Measurements from ENCODE around the gene AP4B1.
A peak's percentile ranks its signal among the peaks of the same experiment; 100 is the strongest.

Gene AP4B1

DNA sequence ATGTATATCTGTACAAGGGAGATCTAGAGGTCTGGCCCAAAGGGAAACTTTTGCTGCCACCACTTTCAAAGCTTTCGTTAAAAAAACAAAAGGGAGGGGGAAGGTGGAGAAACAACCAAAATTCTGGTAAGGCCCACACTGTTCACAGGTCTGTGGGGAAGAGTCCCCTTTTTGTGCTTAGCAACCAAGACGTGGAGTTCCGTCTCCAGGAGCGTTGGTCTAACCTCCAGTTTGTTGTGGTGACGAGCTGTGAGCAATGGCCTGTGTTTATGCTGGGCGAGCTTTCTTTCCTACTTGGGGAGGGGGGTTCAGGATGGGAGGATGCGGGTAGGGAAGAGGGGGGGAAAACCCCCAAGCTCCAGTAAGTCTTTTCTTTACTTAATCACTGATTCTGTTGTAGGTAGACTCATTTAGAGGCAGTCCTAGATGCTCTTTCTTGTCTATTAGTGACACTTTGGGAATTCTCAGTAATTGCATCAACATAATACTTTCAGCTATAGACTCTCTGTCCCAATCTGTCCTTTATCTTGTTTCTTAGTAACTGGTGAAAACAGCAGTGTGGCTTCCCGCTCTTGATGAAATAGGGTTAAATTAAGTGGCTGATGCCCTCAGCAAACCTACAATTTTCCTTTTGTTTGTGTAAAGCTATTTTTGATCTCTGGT lies 26.0 kb upstream of the AP4B1 start:
- peak; percentile 51 for DNase-seq (ENCODE audit: low read depth)

DNA sequence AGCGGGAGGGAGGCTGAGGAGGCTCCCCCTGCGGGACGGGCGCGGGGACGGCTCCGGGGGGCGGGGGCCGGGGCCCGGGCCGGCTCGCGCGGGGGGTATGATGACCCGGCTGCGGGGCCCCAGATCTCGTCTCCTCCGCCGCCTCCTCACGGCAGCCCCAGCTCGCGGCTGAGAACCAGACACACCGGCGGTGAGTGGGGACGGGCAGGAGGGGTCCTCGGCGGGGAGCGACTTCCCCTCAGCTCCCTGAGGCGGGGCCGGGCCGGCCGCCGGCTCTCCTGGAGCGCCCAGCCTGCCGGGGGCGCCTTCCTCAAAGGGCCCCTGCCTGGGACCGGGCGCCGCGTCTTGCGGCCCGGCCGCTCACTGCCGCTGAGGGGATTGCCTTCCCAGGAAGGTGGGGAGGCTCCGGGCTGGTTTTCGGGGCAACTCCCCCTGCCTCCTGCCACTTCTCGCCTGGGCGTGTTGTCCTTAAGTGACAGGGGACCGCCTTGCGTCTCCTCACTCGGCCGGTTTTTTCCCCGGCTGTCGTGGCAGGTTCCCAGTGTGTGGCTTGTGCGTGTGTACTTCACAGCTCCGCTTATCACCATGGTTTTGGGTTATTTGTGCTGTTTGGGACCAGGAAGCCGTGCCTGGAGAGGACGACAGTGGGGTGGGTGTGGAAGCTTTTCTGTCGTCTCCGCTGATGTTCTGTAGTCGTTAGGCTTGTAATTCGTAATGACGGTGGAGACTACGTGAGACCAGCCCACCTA lies 25.3 kb upstream of the AP4B1 start:
- DNase-seq (ENCODE audit: low read depth): peak; percentile 27

DNA sequence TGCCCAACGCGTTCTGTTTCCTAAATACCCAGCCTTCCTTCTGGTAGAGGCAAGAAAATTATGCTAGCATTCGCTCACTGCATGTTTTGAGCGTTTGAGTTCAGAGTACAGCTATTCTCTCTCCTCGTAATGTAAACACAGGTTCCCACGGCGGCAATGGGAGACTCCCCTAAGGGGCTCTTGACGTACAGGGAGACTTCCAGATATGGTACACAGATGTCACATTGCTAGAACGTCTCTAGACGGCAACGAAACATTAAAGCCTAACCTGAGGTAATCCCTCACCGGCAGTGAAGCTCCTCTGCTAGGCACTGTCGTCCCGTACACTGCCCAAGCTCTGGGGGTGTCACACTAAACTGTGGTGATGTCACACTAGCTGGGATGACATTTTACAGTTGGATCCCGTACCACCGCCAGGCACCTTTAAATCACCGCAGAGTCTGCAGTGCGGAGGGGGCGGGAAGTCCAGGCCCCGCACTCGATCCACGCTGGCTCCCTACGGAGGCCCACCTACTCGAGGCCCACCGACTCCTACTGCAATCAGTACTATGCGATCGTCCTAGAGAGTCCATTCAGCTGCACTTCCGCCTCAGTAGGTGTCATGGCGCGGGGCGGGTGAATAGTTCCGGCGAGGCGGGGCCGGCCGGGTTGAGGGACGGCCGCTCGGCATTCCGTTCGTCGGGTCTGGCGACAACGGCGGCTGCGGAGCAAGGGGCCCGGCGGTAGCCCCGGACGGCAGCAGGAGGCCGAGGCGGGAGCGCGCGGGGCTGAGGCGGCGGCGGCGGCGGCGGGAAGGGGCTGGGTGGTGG lies 24.5 kb upstream of the AP4B1 start, which contains the start of gene HIPK1:
HIPK1 (plus strand) TSS at position 384 of the 809 bp plus-strand sequence.
- DNase-seq (ENCODE audit: low read depth): peak; percentile 86

DNA sequence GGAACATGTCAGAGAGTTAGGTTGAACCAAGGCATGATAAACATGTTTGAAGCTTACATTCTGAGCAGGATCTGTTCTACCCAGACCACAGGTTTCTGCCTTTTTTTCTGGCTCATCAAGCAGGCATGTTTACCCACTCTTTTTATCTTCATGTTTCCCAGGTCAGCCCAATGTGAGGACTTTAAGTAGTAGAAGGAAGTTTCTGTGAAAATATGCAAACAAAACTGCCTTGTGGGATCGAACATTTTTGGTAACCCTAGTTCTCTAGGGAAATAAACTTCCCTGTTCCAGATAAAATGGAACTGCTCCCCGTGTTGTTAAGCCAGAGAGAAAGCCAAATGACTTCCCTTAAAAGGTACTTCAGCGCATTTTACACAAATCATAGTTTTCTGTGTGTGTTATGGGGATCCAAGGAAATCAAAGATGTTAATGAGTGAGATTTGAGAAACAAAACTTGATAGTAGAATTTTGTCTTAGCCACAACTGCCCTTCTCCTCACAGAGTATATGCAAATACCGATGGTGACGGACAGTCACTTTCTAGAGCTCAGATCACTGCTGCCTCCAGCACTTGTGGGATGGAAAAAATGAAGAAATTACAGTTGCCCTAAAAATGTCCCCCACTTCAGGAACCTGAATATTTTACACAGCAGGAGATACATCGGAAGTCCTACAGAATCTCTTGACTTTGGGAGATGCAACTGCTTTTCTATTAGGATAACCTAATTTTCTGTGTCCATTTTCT lies 23.8 kb upstream of the AP4B1 start:
- no peak for DNase-seq (ENCODE audit: low read depth)

DNA sequence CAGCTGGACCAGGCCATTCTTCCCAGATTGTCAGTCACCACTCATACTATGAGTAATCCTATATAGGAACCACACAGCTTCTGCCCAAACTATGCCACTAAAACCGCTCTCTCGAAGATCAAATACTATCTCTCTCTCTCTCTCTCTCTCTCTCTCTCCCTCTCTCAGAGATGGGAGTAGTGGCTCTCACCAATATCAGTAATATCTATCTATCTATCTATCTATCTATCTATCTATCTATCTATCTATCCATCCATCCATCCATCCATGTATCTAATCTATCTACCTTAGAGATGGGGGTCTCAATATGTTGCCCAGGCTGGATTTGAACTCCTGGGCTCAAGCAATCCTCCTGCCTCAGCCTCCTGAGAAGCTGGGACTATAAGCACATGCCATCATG lies 19.9 kb upstream of the AP4B1 start:
- DNase-seq (ENCODE audit: low read depth): no peak

DNA sequence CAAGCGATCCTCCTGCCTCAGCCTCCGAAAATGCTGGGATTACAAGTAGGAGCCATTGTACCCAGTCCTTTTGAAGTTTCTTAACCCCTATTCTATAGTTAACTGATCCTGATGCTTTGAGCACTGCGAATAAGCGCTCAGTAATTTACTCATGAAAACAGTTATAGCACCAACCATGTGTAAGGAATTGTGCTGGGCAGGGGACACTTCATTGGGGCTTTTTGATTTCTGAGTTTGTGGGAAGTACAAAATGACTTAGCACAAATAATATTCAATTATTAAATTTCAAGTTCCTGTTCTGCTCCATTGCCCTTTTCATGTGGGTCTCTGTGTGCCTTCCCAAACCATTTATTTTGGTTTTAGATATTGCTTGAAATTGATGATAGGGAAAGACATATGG lies 18.4 kb upstream of the AP4B1 start:
- DNase-seq (ENCODE audit: low read depth): no peak

DNA sequence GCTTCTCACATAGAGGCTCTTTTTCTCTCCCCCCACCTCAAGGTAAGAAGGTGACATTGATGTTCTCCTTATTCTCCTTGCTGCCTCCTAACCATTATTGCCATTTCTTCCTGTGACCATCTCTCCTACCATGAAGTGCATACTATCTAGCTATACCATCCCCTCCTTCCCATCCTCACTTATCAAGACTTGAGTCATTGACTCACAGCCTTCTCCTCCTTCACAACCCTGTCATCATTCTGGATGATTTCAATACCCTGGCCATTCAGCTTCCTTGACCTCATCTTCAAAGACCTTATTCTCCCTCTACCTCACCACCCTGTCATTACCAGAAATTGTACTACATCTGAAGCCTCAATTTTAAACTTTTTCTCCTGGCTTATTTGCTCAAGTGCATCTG lies 13.6 kb upstream of the AP4B1 start:
- DNase-seq (ENCODE audit: low read depth): no peak

DNA sequence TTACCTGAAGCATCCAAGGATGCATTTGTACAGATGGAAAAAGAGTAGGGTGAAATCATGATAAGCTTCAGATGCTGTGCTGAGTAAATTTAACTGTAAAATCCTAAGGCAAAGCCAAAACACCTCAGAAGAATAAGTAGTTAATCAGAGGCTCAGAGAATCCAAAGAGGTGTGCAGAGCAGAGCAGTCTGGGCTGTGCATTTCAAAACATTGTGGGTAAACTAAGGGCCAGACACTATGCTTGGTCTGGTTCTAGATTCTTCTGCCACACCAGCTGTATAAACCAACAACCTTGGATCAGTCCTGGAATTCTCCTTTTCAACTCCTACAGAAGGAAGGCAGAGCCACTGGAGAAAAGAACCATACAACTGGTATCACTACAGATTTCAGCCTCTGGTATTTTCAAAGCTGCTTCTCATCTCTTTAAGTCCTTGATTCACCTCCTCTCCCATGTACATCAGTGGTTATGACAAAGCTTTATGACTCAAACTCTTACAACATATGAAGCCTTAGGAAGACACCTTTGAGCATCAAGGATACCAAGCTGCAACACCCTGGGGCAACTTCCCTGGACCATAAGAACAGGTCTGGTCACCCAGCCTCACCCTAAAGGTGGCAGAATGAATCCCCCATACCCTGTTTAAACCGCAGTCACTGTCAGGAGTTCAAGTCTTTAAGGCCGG lies 12.9 kb upstream of the AP4B1 start:
- no peak for DNase-seq (ENCODE audit: low read depth)

DNA sequence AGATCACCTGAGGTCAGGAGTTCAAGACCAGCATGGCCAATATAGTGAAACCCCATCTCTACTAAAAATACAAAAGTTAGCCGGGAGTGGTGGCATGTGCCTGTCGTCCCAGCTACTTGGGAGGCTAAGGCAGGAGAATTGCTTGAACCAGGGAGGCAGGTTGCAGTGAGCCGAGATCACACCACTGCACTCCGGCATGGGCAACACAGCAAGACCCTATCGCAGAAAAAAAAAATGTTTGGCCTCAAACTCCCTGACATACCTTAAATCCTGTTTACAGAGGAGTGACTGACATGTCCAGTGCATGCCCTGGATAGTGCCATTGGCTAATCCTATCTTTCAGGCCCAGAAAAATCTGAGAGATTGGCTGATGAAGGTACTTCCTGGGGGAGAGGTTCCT lies 12.4 kb upstream of the AP4B1 start:
- DNase-seq (ENCODE audit: low read depth): no peak

DNA sequence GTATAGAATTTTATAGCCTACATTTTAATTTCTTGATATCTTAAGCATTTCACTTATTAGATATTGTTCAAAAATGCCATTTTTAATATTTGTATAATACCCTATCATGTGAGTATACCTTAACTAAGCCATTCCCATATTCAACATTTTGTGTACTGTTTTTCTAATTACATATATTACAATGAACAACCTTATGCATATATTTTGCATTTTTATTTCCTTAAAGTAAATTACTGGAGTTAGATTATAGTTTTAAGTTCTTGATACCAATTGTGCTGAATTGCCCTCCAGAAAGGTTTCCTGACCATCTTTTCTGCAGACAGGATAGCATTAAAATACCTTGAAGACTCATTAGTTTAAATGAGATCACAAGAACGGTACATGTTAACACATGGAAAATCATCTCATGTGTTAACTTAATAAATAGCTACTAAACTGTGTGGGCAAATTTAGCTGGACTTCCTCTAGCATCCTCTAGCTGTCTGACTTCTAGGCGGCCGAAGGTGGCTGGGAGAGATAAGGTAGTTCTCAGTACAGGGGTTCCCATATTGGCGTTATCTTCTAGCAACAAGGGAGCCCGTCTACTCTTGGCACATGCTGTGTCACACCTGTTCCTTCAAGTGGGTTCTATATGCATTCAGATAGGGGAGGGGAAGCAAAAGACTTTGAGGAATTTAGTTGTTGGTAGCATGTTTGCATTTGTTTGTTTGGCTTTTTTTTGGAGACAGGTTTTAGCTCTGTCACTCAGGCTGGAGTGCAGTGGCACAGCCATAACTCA lies 9.5 kb upstream of the AP4B1 start:
- no peak for DNase-seq (ENCODE audit: low read depth)

DNA sequence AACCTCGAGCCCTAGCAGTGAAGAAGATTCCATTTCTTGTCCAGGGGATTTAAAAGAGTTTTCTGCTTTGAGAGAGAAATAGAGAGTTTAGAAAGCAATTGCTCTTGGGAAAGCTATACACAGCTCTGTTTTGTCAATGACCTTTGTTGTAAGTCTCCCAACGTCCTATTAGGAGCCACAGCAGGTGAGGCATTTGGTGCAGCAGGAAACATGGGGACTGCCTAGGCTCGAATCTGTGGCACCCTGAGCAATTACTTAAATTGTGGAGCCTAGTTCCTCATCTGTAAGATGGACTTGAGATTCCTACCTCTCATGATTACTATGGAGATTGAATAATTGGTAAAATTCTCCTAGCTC lies 8.7 kb upstream of the AP4B1 start:
- DNase-seq (ENCODE audit: low read depth): no peak

DNA sequence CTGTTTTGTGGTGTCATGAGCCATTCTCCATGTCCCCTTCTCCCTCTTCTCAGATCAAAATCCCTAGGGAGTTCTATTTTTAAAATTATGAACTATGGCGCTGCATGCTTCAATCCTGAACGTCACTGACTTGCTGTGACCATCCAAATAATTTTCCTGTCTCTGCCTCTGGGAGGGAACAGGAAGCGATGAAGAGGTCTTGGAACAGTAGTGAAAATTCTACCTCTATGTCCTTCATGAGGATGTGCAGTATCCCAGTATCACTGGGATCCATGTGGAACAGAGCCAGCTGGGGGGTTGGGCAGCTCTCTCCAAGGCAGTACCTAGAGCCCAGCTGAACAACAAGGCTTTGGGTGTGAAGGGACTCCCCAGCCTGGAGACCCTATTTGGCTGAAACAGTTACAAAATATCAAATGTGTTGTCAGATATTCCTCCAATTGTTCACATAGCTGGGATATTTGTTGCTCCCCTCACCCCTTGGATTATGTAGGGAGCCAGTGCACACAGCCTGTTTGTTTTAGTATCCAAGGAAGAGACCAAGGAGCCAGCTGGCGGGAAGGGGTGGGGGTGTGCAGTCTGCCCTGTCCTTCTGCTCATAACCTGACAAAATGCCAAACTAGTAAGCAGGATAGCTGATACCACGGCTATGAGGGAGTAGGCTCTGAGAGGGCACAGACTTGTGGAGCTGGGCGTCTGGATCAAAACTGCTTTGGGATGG lies 8.2 kb upstream of the AP4B1 start:
- DNase-seq (ENCODE audit: low read depth): no peak

DNA sequence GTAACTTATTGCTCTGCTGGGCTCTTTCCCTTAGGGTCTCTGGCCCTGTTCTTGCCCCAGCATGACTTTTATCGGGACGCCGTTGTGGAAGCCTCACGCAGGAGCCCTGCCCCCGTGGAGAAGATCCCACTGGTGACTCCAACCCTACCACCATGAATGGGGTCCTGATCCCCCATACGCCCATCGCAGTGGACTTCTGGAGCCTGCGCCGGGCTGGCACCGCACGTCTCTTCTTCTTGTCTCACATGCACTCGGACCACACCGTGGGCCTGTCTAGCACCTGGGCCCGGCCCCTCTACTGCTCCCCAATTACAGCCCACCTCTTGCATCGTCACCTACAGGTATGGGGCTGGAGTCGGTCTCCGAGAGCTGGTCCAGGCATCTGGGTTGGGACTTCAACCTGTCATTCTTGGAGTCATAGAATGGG lies 849 bp upstream of the AP4B1 start:
- no peak for DNase-seq (ENCODE audit: low read depth)

DNA sequence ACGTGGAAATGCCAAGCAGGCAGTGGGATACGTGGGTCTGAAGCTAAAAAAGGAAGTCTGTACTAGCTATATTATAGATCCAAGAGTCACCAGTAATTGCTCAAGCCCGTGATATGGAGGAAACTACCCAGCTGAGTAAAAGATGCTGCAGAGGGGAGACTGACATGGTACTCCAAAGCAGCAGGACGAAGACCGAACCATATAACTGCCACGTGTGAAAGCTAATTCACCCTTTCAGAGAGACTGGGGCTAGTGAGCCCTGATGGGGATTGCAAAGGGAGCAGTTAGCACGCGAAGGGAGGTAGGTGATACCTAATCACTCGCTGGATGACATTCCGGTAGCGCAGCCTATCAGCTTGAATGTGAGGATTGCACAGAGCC lies 316 bp downstream of the AP4B1 start:
- DNase-seq (ENCODE audit: low read depth): no peak

DNA sequence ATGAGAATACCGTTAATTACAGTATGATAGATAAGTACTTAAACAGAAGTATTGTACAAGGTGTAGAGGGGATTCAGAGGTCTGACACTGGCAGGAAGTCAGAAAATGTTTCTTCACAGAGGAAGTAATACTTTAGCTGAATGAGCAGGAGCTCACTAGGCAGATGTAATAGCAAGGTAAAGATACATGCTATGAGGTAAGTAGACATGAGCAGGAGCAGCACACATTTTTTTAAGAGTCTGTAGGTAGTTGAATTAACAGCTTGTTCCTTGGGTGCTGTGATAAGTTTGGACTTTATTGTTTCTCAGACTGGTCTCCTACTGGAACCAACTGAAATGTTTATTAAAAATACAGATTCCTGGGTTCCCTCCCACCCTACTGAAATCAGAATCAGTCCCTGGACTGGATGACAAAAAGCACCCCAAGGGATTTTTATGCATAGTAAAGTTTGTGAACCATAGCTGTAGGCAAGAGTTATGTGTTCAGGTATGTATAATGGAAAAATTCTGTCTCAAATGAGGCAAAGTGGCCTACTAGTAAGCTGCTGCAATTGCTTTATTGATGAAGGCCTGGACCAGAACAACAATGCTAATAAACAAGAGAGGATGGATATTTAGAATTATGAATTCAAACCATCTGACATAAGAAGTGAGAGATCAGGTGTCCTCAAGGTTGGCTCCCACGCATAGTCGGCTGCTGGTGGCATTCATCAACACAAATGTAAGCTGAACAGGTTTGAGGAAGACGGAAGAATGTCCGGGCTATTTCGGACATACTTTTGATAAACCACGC lies 902 bp downstream of the AP4B1 start:
- DNase-seq (ENCODE audit: low read depth): no peak

DNA sequence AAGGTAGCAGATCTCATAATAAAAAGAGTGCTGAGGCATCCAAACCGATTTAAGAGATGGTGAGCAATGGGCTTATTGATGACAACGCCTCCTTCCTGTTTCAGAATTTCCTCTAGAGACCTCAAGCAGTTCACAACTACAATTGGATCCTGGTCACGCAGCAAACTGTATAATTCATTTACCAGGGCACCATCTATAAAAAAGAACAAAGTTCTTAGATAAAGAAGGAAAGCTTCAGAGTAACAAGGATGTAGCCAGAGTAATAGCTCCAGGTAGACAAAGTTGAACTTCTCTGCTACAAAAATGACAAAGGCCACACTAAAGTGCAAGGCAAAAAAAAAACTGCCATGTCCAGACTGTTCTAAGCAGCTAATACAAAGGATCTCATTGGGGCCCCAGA lies 3.4 kb downstream of the AP4B1 start:
- DNase-seq (ENCODE audit: low read depth): no peak

DNA sequence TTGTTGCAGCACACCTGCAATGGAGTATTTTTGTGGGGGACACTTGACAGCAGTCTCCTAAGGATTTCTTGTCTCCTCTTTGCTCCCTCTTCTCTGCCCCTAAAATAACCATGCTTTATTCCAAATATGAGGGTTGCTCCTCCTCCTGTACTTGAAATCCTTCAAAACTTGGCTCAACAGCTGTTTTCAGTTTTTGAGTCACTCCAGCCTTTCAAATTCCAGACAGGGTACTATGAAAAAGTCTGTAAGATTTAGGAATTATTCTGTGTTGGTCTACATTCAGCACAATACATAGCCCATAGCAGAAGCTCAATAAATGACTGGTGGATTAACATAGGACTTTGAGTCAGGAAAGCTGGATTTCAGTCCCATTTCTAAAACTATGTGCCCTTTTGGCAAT lies 5.5 kb downstream of the AP4B1 start:
- no peak for DNase-seq (ENCODE audit: low read depth)

DNA sequence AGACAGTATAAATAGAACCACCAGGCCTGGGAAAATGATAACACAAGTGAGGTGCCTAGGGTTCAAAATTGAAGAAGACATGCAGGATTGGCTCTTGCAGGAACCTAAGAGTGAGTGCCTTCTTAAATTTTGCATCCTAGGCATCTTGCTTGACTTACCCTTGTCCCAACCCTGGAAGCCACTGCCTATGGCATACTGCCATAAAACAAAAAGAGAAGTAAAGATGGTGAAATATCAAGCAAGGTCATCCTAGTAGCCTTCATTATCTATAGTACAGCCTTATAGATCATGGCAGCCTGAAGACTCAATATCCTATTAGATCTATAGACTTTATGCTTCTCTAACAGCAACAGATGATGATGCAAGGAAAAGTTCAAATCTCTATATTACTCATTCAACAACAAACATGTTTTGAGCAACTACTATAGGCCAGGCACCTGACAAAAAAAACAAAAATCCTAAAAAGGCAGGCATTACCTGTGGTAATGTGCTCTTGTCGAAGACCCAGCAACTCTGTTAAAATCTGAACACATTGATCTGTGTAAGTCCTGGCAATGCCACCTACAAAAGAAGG lies 6.3 kb downstream of the AP4B1 start:
- no peak for DNase-seq (ENCODE audit: low read depth)

DNA sequence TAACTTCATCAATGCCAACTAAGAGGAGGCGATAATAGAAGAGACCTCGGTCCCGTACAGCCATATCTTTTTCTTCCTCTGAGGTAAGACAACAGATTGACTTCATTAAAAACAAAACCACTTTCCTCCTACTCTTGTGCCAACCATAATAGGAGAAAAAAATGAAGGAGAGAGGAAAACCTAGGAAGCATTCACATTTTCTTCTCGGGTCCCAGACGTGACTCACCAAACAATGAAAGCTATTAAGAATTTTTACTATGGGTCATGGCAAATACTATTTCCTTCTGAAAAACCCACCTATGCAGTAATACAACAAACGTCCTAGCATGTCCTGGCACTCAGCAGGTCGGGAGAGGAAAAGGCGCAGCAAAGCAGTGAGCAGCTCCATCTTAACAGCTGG lies 8.6 kb downstream of the AP4B1 start:
- no peak for DNase-seq (ENCODE audit: low read depth)
